ENCODE results near the gene VPS33B.

VPS33B gene

DNA sequence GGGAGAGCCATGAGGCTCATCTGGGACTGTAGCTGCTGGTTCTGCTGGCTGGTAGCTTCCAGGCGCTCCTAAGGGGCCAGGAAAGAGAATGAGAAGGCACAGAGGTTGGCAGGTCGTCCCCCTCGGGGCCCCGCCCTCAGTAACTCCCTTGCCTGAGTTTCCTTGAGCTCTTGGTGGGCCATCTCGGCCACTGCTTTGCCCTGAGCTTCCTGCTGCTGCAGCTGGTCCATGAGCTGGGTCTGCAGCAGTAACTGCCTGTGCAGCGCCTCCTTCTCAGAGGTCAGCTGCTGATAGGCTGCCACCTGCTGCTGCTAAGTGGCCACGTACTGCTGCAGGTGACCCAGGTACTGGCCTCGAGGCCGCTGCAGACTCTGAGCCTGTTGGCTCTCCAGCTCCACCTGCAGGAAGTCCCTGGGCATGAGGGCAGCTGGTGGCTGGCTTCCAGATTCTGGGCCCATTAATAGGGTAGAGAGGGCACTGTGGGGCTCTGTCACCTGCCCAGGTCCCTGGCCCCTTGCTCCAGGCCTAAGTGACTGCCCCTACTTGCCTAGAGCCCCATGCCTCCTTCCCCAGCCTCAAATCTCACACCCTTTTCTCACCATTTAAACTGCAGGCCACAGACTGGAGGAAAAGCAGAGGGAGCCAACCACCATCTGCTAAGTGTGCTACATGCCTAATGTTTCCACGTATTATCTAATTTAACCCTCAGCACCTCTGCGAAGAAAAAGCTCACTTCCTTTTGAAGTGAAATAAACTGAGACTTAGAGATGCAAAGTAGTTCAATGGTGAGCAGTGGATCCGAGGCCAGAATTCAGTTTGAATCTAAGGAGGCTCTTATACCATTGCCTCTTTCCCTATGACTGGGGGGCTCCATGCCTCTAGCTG is 10.8 kb upstream of the VPS33B start:
- peaks cover 6% of the 10 kb centered on the region for H3K4me1 ChIP-seq (ENCODE audit: low read length)
- peaks cover 8% of the 10 kb centered on the region for H3K27me3 ChIP-seq (ENCODE audit: low read depth, low read length)
- H3K27ac ChIP-seq (ENCODE audit: low read length), result no peak overlapping the region
- H3K36me3 ChIP-seq (replicated peaks; ENCODE audit: low read depth, low read length), result no peaks in the 10 kb centered on the region
- no peak for TF ChIP-seq EZH2phosphoT487 (IDR thresholded peaks at IDR 0.05; ENCODE audit: low read depth)
- TF ChIP-seq, protein P1, sequence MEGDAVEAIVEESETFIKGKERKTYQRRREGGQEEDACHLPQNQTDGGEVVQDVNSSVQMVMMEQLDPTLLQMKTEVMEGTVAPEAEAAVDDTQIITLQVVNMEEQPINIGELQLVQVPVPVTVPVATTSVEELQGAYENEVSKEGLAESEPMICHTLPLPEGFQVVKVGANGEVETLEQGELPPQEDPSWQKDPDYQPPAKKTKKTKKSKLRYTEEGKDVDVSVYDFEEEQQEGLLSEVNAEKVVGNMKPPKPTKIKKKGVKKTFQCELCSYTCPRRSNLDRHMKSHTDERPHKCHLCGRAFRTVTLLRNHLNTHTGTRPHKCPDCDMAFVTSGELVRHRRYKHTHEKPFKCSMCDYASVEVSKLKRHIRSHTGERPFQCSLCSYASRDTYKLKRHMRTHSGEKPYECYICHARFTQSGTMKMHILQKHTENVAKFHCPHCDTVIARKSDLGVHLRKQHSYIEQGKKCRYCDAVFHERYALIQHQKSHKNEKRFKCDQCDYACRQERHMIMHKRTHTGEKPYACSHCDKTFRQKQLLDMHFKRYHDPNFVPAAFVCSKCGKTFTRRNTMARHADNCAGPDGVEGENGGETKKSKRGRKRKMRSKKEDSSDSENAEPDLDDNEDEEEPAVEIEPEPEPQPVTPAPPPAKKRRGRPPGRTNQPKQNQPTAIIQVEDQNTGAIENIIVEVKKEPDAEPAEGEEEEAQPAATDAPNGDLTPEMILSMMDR (IDR thresholded peaks at IDR 0.05; ENCODE audit: low read depth, low read length), result peak; percentile 67
- no peak overlapping the region for H3K9ac ChIP-seq (ENCODE audit: low read length)
- no peaks in the 10 kb centered on the region for H3K9me3 ChIP-seq (ENCODE audit: insufficient read depth, low read length)
- no peaks in the 10 kb centered on the region for H4K20me1 ChIP-seq (ENCODE audit: insufficient read depth, low read length)
- H3K79me2 ChIP-seq (ENCODE audit: low read length), result no peaks in the 10 kb centered on the region
- peak overlapping the region; percentile 66 for H3K4me2 ChIP-seq (ENCODE audit: low read length)
- peak overlapping the region; percentile 33 for H3K4me3 ChIP-seq (ENCODE audit: low read length)
- H2AFZ ChIP-seq (ENCODE audit: low read depth, low read length), result peak overlapping the region; percentile 96

DNA sequence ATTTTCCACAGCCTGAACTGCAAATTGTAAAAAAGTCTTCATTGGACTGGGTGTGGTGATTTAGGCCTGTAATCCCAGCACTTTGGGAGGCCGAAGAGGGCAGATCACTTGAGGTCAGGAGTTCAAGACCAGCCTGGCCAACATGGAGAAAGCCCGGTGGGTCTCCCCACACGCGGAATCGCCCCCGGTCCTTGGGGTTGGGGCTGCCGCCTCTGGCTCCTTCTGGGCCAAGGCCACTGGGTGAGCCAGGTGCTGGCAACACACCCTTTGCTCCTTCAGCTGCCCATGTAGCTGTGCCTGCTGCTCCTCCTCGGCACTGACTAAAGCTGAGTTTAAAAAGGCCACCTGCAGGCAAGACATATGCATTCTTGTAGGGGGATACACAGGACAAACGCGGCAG is 9.4 kb upstream of the VPS33B start:
- TF ChIP-seq, protein P1 (IDR thresholded peaks at IDR 0.05; ENCODE audit: low read depth, low read length), result no peak
- no peak for TF ChIP-seq EZH2phosphoT487 (IDR thresholded peaks at IDR 0.05; ENCODE audit: low read depth)
- no peaks in the 10 kb centered on the region for H3K36me3 ChIP-seq (replicated peaks; ENCODE audit: low read depth, low read length)

GRCh38 chr15:91027677-91028076 is 5.3 kb upstream of the VPS33B start:
- Histone ChIP-seq H3K79me2 (ENCODE audit: low read length) (no peaks in the 10 kb centered on the region), H3K4me2 (ENCODE audit: low read length) (no peak overlapping the region), H2AFZ (ENCODE audit: low read depth, low read length) (no peak overlapping the region), H4K20me1 (ENCODE audit: insufficient read depth, low read length) (no peaks in the 10 kb centered on the region), H3K4me1 (ENCODE audit: low read length) (peaks cover 5% of the 10 kb centered on the region), H3K27me3 (ENCODE audit: low read depth, low read length) (no peaks in the 10 kb centered on the region), H3K9me3 (ENCODE audit: insufficient read depth, low read length) (no peaks in the 10 kb centered on the region), H3K4me3 (ENCODE audit: low read length) (no peak overlapping the region), H3K36me3 (replicated peaks; ENCODE audit: low read depth, low read length) (no peaks in the 10 kb centered on the region), H3K9ac (ENCODE audit: low read length) (no peak overlapping the region), H3K27ac (ENCODE audit: low read length) (no peak overlapping the region)
- TF ChIP-seq EZH2phosphoT487 (IDR thresholded peaks at IDR 0.05; ENCODE audit: low read depth), result no peak

More for the DNA sequence above, 9.4 kb upstream of the VPS33B start:
- Histone ChIP-seq H4K20me1 (ENCODE audit: insufficient read depth, low read length) (no peaks in the 10 kb centered on the region), H3K4me1 (ENCODE audit: low read length) (peaks cover 6% of the 10 kb centered on the region), H3K79me2 (ENCODE audit: low read length) (no peaks in the 10 kb centered on the region), H2AFZ (ENCODE audit: low read depth, low read length) (no peak overlapping the region), H3K27ac (ENCODE audit: low read length) (no peak overlapping the region), H3K27me3 (ENCODE audit: low read depth, low read length) (0 out of 2 replicates have a peak, but pooled peaks cover 3% of the 10 kb centered on the region), H3K4me3 (ENCODE audit: low read length) (no peak overlapping the region), H3K9ac (ENCODE audit: low read length) (no peak overlapping the region), H3K4me2 (ENCODE audit: low read length) (no peak overlapping the region), H3K9me3 (ENCODE audit: insufficient read depth, low read length) (no peaks in the 10 kb centered on the region)

DNA sequence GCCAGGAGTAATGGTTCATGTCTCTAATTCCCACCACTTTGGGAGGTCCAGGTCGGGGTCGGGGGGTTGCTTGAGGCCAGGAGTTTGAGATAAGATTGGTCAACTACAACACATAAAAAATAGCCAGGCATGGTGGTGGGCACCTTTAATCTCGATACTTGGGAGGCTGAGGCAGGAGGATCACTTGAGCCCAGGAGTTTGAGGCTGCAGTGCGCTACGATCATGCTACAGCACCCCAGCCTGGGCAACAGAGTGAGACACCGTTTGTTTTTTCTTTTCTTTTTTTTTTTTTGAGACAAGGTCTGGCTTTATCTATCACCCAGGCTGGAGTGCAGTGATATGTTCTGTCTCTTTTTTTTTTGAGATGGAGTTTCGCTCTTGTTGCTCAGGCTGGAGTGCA is 1.3 kb upstream of the VPS33B start:
- Histone ChIP-seq H3K27ac (ENCODE audit: low read length) (no peak overlapping the region), H3K36me3 (replicated peaks; ENCODE audit: low read depth, low read length) (no peaks in the 10 kb centered on the region), H3K4me3 (ENCODE audit: low read length) (no peak overlapping the region), H3K27me3 (ENCODE audit: low read depth, low read length) (no peaks in the 10 kb centered on the region), H3K4me1 (ENCODE audit: low read length) (peaks cover 16% of the 10 kb centered on the region), H3K79me2 (ENCODE audit: low read length) (peaks cover 19% of the 10 kb centered on the region), H3K9me3 (ENCODE audit: insufficient read depth, low read length) (no peaks in the 10 kb centered on the region), H2AFZ (ENCODE audit: low read depth, low read length) (no peak overlapping the region), H4K20me1 (ENCODE audit: insufficient read depth, low read length) (no peaks in the 10 kb centered on the region; the same call in 1 of the 2 replicates), H3K4me2 (ENCODE audit: low read length) (no peak overlapping the region), H3K9ac (ENCODE audit: low read length) (no peak overlapping the region)
- TF ChIP-seq EZH2phosphoT487 (IDR thresholded peaks at IDR 0.05; ENCODE audit: low read depth), result no peak
- TF ChIP-seq, protein P1 (IDR thresholded peaks at IDR 0.05; ENCODE audit: low read depth, low read length), result no peak
